Fibroblast of mammary gland (primary cell): ENCODE measurements around the gene OR8B8.

Experiments
- DNase-seq: peaks from one replicate; pipeline ENCODE4 v3.0.0-alpha.2; 2010; ENCODE audit warnings: low read depth
- H3K4me3 ChIP-seq: 2 replicates; pipeline ENCODE4 v1.5.1; 2011; ENCODE audit warnings: low read depth, mild to moderate bottlenecking, low read length, moderate library complexity; ENCODE audit not compliant: control insufficient read depth
- TF ChIP-seq, protein P1 (sequence below): conservative IDR thresholded peaks from 2 replicates; pipeline ENCODE4 v1.5.1; 2011; ENCODE audit warnings: low read depth, low read length, inconsistent platforms; ENCODE audit not compliant: control insufficient read depth, insufficient read depth

OR8B8 gene

GRCh38 chr11:124442847-124443246 lies 2.6 kb downstream of the OR8B8 start:
- TF ChIP-seq, protein P1, sequence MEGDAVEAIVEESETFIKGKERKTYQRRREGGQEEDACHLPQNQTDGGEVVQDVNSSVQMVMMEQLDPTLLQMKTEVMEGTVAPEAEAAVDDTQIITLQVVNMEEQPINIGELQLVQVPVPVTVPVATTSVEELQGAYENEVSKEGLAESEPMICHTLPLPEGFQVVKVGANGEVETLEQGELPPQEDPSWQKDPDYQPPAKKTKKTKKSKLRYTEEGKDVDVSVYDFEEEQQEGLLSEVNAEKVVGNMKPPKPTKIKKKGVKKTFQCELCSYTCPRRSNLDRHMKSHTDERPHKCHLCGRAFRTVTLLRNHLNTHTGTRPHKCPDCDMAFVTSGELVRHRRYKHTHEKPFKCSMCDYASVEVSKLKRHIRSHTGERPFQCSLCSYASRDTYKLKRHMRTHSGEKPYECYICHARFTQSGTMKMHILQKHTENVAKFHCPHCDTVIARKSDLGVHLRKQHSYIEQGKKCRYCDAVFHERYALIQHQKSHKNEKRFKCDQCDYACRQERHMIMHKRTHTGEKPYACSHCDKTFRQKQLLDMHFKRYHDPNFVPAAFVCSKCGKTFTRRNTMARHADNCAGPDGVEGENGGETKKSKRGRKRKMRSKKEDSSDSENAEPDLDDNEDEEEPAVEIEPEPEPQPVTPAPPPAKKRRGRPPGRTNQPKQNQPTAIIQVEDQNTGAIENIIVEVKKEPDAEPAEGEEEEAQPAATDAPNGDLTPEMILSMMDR = no peak
- DNase-seq = no peak
- H3K4me3 ChIP-seq = no peak overlapping the region

DNA sequence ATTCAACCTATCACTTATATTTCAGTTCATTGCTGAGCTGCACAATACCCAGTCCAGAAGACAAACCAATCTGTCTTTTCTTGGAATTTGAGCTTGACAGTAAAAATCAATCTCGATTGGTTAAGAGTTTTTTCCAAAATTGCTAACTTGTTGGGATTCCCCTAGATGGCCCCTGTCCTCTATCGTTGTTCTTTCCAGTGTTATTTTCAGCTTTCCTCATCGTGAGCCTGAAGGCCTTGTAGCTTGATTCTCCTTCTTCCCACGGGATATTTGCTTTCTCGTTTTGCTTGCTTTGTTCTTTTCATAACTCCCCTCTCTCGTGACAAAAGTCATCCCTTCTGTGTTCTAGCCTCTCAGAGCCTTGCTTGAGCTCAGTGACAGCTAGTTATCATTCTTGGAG lies 3.1 kb downstream of the OR8B8 start:
- no peak overlapping the region for H3K4me3 ChIP-seq

GRCh38 chr11:124441519-124441918 lies 4.0 kb downstream of the OR8B8 start:
- no peak overlapping the region for H3K4me3 ChIP-seq
- TF ChIP-seq, protein P1 = no peak
- DNase-seq = no peak

More for the DNA sequence above, 3.1 kb downstream of the OR8B8 start:
- DNase-seq = no peak
- TF ChIP-seq, protein P1 = no peak

- TF ChIP-seq, protein P1 = no peak
- no peak overlapping the region for H3K4me3 ChIP-seq
- no peak for DNase-seq
Measured at GRCh38 chr11:124441081-124441480, 4.4 kb downstream of the OR8B8 start.

DNA sequence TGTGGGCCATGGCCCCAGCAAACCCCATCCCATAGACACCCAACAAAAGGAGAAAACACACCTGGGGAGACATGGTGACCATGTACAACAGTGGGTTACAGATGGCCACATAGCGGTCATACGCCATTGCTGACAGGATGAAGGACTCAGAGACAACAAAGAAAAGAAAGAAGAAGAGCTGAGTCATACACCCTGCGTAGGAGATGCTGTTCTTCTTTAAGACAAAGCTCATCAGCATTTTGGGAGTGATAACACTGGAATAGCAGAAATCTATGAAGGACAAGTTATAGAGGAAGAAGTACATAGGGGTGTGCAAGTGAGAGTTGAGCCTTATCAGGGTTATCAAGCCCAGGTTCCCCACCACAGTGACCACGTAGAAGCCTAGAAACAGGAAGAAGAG lies 4.9 kb downstream of the OR8B8 start:
- TF ChIP-seq, protein P1 = no peak
- DNase-seq = no peak
- H3K4me3 ChIP-seq = no peak overlapping the region

- DNase-seq = no peak
- no peak overlapping the region for H3K4me3 ChIP-seq
- TF ChIP-seq, protein P1 = no peak
Measured at GRCh38 chr11:124434699-124435098, 10.8 kb downstream of the OR8B8 start.

DNA sequence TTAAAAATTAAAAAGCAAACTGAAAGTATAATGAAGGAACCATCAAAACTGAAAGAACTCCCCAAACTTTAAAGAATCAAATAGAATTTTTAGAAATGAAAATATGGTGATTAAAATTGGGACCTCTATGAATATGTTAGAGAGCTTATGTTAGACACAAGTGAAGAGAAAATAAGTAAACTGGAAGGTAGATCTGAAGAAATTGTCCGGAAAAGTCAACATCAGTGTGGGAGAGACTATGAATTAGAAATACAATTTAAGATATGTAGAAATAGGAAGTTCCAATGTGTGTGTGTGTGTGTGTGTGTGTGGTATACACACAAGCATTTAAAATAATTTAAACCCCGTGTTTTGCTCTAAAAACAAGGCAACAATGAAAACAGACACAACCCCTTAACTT lies 15.9 kb downstream of the OR8B8 start:
- DNase-seq = no peak
- TF ChIP-seq, protein P1 = no peak
- H3K4me3 ChIP-seq = no peak overlapping the region
